HL-60/S4 treated with retinoic acid at 250 ng/mL for 4 days and 3 days (cell line): ENCODE data around the gene LLGL2.

ENCODE experiments used
- in situ Hi-C: fragments of 300-500 bp; cut with MboI; formaldehyde crosslinking; loops from 2 replicates; pipeline ENCODE4 v1.7.0; 2022; ENCODE audit warnings: low sequenced_read_pairs

The LLGL2 gene

GRCh38 chr17:75505640-75506039, 19.9 kb upstream of the LLGL2 start:
- in situ Hi-C loops = no loop called here

GRCh38 chr17:75506134-75506533, 19.4 kb upstream of the LLGL2 start:
- in situ Hi-C loops = no loop called here

- in situ Hi-C loops = no loop called here
These were observed 18.6 kb upstream of the LLGL2 start for GRCh38 chr17:75506888-75507287.

- in situ Hi-C loops = no loop called here
These were observed 17.5 kb upstream of the LLGL2 start for GRCh38 chr17:75507733-75508719.

DNA sequence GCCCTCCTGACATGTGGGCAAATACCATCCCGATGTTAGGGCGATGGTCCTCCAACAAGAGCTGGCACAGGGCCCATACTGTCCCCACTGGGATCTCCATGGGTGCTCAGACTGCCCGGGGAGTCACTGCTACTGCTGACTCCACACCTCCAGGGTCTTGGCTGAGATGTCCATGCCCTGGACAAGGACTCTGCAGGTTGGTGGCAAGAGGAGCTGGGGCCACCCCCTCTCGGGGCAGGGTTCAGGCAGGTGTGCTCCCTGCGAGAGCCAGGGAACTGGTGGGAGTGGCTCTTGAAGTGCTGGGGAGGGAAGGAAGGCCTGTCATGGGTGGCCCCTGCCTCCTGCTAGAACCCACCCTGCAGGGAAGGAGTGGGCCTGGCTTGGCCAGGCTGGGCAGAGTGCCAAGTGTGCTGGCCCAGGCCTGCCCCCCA, 16.6 kb upstream of the LLGL2 start:
- in situ Hi-C loops = no loop called here

DNA sequence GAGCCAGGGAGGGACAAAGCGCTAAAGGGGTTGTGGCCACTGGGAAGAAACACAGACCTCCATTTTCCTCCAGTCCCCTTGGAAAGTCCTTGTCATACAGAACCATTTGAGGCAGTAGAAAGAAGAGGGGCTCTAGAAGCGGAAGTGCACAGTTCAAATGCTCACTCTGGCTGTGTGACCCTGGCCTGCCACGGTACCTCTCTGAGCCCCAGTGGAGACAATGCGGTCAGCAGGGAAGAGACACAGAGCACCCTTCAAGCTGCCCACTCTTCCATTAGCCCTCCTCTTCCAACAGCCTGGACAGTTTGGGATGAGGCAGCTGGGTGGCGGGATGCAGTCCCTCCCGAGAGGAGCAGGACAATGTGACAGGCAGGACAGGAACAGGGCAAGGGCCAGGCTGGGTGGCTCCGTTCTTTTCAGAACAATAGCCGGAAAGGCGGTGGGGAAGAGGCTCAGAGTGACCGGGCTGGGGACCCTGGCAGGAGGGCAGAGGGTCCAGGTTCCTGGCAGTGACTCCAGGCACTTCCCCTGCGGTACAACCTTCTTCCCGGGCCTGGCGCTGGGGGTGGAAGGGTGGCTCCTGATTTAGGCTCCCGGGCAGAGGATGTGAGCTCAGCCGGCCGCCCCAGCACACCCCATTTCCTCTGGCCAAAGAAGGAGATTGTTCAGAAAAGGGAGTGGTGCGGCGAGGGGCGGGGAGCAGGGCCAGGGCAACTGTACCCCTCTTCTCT, 15.8 kb upstream of the LLGL2 start:
- in situ Hi-C loops = no loop called here

DNA sequence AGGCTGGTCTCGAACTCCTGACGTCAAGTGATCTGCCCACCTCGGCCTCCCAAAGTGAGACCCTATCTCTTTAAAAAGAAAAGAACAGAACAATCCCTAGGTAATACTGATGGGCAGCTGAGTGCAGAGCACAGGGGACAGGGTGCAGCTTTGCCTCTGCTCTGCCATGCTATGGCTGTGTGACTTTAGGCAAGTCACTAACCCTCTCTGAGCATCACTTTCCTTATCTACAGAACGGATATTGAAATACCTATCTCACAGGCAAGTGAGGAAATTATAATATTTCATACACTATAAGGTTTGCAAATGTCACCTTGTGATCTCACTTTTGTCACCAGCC, 14.3 kb upstream of the LLGL2 start:
- in situ Hi-C loops = no loop called here

- in situ Hi-C loops = no loop called here
These were observed 13.6 kb upstream of the LLGL2 start for GRCh38 chr17:75511610-75512575.

GRCh38 chr17:75512926-75513640, 12.4 kb upstream of the LLGL2 start:
- in situ Hi-C loops = no loop called here

DNA sequence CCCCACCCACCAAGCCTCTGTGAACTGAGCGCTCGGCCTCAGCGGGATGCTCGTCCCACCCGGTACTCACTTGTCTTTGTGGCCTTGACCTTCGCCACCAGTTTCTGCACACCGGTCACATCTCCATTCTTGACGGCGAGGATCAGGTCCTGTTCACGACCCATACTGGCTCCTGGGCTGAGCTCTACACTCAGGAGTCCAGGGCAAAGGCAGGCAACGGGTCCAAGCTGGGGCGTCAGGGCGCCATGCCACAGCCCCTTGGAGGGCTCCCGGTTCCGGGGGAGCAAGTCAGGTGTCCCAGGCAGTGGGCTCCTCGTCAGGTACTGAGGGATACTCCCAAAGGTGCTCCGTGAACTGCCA, 11.9 kb upstream of the LLGL2 start:
- in situ Hi-C loops = no loop called here

GRCh38 chr17:75514299-75514918, 11.1 kb upstream of the LLGL2 start:
- in situ Hi-C loops = no loop called here

DNA sequence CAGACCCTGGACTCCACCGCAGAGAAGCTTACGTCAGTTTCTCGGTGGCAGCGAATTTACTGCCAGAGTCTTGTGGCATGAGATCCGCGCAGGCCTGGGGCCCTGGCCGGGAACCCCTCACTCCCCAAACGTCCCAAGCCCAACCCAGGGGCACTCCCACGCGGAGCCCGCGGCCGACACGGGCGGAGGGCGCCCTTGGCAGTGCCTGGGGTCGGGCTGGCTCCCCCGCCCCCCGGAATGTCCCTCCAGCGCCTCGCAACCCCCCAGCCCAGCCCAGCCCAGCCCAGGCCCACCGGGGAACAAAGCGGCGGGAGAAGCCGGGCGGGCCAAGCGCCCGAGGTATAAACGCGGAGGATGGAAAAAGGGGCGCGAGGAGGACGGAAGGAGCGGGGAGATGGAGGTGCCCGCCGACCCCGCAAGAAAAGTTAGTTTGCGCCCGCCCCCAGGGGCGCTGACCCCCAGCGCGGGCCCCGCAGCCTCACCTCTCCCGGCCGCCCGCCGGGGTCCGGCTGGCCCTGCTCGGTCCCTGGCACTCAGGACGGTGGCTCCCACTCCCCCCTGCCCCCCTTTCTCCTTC, 10.5 kb upstream of the LLGL2 start:
- in situ Hi-C loops = no loop called here

DNA sequence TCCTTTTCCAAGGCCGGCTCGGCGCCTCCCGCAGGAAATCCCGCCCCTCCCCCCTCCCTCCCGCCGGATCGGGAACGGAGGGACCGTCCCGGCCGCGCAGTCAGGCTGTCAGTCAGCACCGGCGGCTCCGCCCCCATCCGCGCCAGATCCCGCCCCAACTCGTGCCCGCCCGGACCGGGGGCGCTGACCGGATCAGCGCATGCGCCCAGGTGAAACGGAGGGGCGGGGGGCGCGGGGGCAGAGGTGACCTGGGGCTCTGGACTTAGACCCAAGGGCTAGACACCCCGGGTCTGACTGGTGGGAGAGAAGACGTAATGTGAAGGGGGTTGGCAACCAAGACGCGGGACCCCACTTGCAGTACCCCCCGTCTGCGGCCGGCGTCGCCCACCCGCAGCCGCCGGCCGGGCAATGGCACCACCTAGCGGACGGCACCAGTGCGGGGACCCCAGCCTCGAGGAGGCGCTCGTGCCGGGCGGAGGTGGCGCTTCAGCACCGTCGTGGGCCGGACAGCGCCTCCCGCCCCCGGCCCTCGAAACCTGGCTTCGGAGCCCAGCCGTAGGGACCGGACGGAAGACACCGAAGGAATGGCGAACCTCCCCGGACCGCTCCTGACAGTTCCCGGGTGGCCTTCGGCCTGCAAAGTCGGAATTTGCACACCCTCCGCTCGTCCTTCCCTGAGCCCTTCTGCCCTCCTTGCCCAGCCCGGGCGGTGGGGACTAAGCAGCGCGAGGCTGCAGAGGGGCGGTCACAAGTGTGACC, 9.8 kb upstream of the LLGL2 start, which contains the start of gene CASKIN2:
Gene CASKIN2 (minus strand): TSS at position 42 of the 759 bp plus-strand sequence. CDS start 1,733 bp downstream, outside the sequence.
- in situ Hi-C loops = no loop called here

DNA sequence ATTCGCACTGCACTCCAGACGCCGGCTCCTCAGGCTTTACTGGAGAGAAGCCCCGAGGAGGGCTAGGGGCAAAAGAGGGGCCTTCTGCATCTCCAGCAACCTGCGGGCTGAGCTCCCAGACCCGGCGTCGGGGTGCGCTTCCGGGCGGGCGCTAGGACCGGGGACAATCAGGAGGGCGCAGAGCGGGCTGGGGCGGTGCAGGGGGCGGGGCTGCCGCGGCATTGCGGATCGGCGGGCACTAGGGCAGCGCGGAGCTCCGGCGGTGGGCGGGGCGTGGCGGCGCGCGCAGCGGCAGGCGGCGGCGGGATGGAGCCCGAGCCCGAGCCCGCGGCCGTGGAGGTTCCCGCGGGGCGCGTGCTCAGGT, 9.3 kb upstream of the LLGL2 start, which contains the start of gene TSEN54:
Gene TSEN54 (plus strand): TSS at position 274 of the 364 bp plus-strand sequence. CDS start 33 bp downstream, at position 307.
- in situ Hi-C loops = no loop called here

DNA sequence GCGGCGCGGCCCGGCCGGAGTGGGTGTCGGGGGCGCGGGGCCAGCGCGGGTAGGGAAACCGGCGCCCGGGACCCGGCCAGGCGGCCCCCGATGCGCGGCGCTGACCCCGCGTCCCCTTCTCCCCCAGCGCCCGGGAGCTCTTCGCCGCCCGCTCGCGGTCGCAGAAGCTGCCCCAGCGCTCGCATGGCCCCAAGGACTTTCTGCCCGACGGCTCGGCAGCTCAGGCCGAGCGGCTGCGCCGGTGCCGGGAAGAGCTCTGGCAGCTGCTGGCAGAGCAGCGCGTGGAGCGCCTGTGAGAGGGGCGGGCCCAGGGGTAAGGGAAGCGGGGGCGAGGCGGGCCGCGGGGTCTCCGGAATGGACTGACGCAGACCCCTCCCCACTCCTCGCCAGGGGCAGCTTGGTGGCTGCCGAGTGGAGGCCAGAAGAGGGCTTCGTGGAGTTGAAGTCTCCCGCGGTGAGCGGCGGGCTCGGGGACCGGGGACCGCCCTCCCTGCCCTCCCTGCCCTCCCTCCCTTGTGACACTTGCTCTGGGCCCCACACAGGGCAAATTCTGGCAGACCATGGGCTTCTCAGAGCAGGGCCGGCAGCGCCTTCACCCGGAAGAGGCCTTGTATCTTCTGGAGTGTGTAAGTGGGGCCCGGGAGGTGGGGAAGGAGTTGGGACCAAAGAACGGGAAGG, 8.7 kb upstream of the LLGL2 start:
- in situ Hi-C loops = no loop called here

DNA sequence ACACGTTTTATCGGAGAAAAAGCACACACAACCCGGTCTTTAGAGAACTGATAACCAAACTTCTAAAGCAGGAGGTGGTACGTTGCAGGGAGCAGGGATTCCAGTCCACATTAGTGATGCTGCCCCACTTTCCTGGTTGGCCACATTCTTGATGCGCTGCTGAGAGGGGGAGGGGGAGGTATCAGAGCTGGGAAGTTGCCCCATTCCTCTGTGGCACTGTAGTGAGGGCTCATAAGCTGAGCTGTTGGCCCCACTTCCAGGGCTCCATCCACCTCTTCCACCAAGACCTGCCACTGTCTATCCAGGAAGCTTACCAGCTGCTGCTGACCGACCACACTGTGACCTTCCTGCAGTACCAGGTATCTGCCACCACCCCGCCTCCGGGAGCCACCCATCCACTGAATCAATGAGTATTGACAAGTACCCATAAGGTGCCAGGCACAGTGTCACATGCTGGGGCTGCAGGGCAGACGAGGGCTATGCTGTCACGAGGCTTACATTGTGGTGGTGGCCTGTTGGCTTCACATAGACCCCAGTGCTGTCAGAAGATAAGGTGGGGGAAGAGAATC, 8.1 kb upstream of the LLGL2 start:
- in situ Hi-C loops = no loop called here

GRCh38 chr17:75518201-75518600, 7.3 kb upstream of the LLGL2 start:
- in situ Hi-C loops = no loop called here
